Measurements from ENCODE around the gene PPIG.
"Not testable (repeated sequence)": the region's sequence is repeated elsewhere in the genome, so short reads cannot be mapped to it uniquely, and the experiment has no call there.

The PPIG gene

GRCh38 chr2:169584005-169584877 is at the start of gene PPIG:
PPIG (plus strand) TSS chr2:169584351; CDS start chr2:169604042, 19,691 bp downstream.
- DNase-seq, result peak; percentile 67 to 80 (median 79)

DNA sequence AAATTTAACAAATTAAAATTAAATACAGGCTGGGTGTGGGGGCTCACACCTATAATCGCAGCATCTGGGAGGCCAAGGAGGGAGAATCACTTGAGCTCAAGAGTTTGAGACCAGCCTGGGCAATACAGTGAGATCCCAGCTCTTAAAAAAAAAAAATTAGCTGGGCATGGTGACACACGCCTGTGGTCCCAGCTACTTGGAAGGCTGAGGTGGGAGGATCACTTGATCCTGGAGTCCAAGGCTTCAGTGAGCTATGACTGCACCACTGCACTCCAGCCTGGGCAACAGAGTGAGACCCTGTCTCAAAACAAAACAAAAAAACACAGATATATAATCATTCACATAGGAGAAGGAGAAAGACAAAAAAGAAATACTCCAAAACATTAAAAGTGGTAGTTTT is 44.7 kb upstream of the PPIG start:
- DNase-seq, result not testable (repeated sequence)

- DNase-seq, result no peak
Observed at GRCh38 chr2:169540146-169540545, 44.0 kb upstream of the PPIG start.

DNA sequence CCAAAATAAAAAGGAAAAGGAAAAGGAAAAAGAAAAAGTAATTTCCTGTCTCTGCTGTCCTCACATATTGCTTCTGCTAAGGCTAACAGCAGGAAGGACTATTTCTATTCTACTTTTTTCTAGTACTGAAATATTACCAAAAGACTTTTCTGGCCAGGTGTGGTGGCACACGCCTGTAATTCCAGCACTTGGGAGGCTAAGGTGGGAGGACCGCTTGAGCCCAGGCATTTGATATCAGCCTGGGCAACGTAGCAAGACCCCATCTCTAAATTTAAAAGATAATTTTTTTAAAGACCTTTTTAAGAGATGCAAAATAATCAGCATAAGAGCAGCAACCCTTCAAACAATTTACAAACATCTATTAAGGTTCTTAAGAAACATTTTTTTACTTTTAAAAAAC is 41.7 kb upstream of the PPIG start:
- no peak for DNase-seq

GRCh38 chr2:169546756-169547155 is 37.4 kb upstream of the PPIG start:
- DNase-seq, result no peak

DNA sequence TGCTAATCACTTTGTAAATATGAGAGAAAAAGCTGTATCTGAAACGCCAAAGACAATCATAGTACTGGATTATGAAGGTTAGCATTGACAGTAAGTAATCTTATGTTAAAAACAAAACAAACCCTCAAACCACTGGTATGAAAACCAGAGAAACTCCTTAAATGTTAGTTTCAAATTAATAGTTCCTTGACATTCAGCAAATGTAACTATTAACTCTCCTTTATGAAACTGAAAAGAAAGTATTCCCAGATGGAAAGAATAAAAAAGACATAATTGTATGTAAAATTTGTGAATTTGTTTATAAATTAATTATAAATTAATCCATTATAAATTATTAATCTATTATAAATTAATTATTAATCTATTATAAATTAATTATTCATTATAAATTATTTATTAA is 22.8 kb upstream of the PPIG start:
- no peak for DNase-seq

DNA sequence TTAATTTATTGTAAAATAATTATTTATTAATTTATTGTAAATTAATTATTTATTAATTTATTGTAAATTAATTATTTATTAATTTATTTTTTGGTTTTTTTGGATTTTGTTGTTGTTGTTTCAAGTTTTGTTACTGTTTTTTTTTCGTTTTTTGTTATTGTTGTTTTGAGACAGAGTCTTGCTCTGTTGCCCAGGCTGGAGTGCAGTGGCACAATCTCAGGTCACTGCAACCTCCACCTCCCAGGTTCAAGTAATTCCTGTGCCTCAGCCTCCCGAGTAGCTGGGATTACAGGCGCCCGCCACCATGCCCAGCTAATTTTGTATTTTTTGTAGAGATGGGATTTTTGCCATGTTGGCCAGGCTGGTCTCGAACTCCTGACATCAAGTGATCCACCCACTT is 22.1 kb upstream of the PPIG start:
- not testable (repeated sequence) for DNase-seq

DNA sequence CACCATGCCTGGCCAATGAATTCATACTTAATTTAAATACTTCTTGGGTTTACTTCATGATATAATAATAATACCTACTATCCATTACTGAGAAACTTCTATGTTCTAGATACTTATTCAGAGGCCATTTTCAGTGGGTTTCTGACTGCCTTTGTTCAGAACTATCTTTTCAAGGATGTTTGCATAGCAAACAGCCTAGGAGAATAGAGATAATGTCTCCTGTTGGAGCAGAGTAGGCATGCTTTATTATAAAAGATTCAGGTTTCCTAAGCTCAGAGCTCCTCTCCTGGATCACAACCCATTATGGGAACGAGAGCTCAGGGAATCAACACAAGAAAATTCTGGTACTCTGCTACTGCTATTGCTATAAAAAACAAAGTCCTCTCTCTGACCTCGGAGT is 21.6 kb upstream of the PPIG start:
- DNase-seq, result no peak

- no peak for DNase-seq
Observed at GRCh38 chr2:169565686-169566085, 18.5 kb upstream of the PPIG start.

DNA sequence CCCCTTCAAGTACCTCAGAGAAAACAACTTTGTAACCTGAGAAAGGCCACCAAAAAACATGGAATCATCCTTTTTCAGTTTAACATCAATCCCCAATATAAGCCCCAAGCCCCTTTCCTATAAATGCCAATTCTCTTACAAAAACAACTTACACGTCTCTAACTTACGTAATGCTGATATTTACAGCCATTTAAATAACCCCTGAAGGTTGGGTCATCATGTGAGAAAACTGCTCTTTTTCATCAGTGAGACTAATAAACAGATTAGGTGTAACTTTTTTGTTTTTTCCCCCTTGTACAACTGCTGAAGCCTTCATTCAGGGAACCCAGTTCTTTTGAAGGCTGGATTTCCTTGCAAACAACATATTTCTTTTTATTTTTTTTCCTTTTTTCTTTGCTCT is 14.2 kb upstream of the PPIG start:
- no peak for DNase-seq

DNA sequence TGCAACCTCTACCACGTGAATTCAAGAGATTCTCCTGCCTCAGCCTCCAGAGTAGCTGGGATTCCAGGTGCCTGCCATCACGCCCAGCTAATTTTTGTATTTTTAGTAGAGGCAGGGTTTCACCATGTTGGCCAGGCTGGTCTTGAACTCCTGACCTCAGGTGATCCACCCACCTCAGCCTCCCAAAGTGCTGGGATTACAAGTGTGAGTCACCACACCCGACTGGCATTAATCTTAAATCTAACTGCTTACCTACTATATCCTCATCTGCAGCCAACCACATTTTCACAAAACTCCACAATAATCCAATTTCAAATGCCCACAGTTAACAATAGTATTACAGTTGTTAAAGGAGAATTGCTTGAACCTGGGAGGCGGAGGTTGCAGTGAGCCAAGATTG is 13.4 kb upstream of the PPIG start:
- not testable (repeated sequence) for DNase-seq

DNA sequence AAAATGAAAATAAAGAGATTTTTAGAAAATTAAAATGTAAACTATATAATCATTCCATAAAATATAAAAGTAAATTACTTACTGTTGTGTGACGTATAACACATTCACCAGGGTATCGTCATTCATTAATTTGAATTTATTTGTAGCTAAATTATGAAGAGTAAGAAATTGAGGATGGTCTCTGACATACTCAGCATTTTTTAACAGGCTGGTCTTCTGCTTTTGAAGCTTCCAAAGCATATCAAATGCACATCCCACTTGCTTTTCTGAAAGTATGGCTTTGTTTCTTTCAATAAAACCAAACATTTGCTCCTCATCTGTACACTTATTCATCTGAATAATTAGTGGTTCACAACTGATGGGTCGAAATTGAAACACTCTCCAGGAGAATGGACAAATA is 12.6 kb upstream of the PPIG start:
- DNase-seq, result no peak

- DNase-seq, result no peak
Observed at GRCh38 chr2:169572189-169572588, 12.0 kb upstream of the PPIG start.

- DNase-seq, result no peak
Observed at GRCh38 chr2:169572821-169573159, 11.4 kb upstream of the PPIG start.

DNA sequence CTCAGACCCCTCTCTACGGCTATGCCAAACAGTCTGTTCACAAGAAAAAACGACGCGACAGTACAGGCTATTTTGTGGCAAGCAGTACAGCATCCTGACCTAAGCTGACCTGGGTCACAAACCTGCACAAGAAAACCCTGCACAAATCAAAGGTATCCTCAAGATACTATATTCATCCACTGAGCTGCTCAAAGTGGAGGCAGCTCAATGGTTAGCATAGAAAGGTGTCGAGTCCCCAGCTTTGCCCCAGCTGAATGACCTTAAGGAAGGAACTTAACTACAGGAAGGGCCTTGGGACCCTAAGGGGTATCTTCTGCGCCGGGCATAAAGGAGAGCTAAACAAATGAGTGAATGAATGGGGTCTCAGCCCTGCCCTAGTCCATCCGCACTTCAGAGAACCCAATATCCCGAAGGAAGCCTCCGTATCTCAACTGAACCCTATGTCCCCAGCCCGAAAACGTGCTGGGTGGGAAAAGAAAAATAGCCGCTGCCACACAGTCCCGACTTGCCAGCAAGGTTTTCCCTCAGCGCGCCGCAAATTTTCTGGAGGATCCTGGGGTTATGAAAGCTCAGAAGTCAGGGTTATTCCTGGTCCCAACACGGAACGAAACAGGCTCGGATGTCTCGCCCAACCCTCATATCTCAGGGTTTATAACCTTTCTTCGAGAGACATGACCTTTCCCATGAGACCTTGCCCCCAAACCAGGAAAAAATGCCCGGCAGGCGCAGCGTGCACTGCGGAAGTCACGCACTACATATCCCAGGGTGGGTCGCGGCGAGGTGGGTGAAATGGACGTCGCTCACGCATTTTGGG is 10.8 kb upstream of the PPIG start, which contains the start of gene FASTKD1:
Gene FASTKD1, minus strand, starts transcription at position 706 of the 814 bp plus-strand sequence. CDS start 1,836 bp downstream, outside the sequence.
- DNase-seq, result peak; percentile 60 to 89 (median 78)

- DNase-seq, result no peak
Observed at GRCh38 chr2:169573974-169574299, 10.2 kb upstream of the PPIG start.

DNA sequence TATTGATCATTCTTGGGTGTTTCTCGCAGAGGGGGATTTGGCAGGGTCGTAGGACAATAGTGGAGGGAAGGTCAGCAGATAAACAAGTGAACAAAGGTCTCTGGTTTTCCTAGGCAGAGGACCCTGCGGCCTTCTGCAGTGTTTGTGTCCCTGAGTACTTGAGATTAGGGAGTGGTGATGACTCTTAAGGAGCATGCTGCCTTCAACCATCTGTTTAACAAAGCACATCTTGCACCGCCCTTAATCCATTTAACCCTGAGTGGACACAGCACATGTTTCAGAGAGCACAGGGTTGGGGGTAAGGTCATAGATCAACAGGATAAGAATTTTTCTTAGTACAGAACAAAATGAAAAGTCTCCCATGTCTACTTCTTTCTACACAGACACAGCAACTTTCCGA is 9.6 kb upstream of the PPIG start:
- DNase-seq, result not testable (repeated sequence)

DNA sequence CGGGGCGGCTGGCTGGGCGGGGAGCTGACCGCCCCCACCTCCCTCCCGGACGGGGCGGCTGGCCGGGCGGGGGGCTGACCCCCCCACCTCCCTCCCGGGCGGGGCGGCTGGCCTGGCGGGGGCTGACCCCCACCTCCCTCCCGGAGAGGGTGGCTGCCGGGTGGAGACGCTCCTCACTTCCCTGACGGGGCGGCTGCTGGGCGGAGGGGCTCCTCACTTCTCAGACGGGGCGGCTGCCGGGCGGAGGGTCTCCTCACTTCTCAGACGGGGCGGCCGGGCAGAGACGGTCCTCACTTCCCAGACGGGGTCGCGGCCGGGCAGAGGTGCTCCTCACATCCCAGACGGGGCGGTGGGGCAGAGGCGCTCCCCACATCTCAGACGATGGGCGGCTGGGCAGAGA is 8.9 kb upstream of the PPIG start:
- DNase-seq, result not testable (repeated sequence)

- DNase-seq, result peak in 1 of 3 experiments; percentile 25
Observed at GRCh38 chr2:169579044-169579443, 5.1 kb upstream of the PPIG start.

DNA sequence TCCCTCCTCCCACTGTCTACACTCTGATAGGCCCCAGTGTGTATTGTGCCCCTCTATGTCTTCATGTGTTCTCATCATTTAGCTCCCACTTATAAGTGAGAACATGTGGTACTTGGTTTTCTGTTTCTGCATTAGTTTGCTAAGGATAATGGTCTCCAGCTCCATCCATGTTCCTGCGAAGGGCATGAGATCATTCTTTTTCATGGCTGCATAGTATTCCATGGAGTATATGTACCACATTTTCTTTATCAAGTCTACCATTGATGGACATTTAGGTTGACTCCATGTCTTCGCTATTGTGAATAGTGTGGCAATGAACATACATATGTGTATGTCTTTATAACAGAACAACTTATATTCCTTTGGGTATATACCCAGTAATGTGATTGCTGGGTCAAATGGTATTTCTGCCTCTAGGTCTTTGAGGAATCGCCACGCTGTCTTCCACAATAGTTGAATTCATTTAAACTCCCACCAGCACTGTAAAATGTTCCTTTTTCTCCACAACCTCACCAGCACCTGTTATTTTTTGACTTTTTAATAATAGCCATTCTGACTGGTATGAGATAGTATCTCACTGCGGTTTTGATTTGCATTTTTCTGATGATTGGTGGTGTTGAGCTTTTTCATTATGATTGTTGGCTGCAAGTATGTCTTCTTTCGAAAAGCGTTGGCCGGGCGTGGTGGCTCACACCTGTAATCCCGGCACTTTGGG is 1.4 kb upstream of the PPIG start:
- not testable (repeated sequence) for DNase-seq

DNA sequence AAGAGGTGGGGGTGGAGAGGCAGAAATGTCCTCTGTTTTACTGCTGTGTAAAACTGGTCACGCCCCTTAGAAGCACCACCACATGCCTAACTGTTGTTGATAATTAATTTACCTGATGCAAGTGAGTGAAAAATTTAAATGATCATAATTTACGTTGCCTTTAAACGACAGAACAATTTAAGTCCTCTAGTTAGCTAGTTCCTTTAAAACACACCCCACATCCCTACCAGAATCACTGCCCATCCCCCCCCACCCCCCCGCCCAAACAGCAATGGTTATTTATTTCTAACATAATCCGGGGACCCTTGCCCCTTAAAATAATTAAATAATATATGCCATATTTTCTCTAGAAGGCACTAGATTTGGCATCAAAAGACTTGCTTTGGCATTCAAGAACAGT is 633 bp upstream of the PPIG start:
- DNase-seq, result no peak

DNA sequence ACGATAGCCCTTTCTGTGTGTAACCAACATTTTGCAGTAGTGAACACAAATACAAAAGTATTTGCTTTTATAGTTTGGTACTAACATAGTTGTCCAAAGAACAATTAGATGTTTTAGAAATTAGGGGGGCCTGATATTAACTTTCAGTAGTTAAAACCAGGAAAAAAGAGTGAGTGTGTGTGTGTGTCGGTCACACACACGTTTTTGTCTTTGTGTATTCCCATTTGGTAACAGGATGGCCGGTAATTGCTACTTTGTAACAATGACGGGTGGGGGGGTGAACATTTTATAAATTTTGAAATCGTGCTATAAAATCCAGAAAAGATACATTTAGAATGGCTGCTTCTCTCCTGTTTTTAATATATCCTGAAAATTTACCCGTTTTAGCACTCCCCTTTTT is 1.5 kb downstream of the PPIG start:
- no peak for DNase-seq

DNA sequence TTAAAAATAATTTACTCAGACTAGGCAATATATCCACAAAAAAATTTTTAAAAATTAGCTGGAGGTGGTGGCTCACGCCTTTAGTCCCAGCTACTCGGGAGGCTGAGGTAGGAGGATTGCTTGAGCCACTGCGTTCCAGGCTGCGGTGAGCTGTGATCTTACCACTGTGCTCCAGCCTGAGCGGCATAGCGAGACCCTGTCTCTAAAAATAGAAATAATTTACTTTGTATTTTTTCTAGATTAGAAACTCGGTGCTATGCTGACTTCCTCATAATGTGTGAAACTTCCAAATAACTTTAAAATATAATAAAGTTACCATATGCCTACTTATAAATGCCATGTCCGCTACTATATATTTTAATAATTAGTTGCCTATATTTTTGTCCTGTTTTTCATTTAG is 6.7 kb downstream of the PPIG start:
- no peak for DNase-seq
